OCI-LY1 (cell line): ENCODE measurements around the gene KIF22.
A peak's percentile ranks its signal among the peaks of the same experiment; 100 is the strongest.

ENCODE experiments used
- CTCF ChIP-seq: fragments of 200-600 bp; sonication (generic), shearing (Covaris generic); IDR thresholded peaks from 2 replicates; pipeline ENCODE4 v1.5.1; 2017; ENCODE audit warnings: mild to moderate bottlenecking, antibody characterized with exemption, low read length, moderate library complexity, mixed read lengths
- EZH2 ChIP-seq: fragments of 200-600 bp; sonication (generic), shearing (Covaris generic); IDR thresholded peaks from 2 replicates; pipeline ENCODE4 v1.8.0; 2017; ENCODE audit warnings: borderline replicate concordance, mixed run types, mild to moderate bottlenecking, antibody characterized with exemption, low read length, moderate library complexity, mixed read lengths

GRCh38 chr16:29848420-29849297 lies 58.1 kb downstream of the KIF22 start:
- peak; percentile 93 for TF ChIP-seq CTCF
- TF ChIP-seq EZH2: no peak
